ENCODE results near the gene RASEF.

Gene RASEF

DNA sequence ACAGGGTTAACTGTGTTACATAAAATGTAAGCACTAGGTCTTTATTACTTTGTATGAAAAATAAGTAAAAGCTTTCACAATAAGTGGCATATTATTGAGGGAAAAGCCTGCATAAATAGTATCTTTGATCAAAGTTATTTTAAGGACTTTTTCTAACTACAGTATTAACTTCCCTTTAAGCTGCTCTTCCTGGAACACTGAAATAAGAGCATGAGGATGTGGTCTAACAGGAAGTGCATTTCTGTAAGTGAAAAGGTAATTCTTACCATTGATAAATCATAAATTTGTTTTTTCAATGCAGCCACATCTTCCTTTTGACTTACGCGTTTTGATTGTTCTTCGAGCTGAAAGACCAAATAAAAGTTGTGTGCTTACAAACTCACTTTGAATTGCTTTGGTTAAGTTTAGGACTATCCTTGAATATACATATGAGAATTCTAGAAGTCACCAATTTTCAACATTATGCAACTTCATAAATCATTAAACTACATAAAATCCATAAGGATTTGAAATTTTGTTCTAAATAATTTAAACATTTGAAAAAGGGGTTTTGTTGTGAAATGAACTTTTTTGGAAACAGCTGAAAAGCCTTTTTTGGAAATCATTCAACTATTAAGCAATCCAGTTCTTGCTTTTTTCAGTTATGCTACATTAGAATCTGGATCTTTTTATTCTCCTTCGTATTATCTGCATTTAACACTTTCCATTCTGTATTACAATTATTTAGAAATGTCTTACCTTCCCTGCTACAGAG, 50.6 kb downstream of the RASEF start:
- DNase-seq = no peak

DNA sequence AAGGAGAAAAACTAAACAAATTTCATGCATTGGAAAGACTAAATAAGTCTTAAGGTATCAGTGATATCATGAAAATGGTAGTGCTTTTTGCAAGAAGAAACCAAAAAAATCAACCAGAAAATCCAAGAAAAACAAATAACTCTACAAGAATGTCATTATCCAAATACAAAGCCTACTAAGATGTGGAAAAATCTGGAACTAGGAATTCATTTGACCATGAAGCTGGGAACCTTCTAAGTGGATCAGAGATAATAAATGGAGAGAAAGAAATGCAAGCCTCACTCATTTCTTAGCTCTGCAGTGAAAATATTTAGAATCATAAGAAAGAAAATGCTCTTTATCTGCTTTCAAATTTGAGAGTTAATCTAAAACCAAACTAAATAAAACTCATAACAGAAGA, 51.3 kb downstream of the RASEF start:
- no peak for DNase-seq

DNA sequence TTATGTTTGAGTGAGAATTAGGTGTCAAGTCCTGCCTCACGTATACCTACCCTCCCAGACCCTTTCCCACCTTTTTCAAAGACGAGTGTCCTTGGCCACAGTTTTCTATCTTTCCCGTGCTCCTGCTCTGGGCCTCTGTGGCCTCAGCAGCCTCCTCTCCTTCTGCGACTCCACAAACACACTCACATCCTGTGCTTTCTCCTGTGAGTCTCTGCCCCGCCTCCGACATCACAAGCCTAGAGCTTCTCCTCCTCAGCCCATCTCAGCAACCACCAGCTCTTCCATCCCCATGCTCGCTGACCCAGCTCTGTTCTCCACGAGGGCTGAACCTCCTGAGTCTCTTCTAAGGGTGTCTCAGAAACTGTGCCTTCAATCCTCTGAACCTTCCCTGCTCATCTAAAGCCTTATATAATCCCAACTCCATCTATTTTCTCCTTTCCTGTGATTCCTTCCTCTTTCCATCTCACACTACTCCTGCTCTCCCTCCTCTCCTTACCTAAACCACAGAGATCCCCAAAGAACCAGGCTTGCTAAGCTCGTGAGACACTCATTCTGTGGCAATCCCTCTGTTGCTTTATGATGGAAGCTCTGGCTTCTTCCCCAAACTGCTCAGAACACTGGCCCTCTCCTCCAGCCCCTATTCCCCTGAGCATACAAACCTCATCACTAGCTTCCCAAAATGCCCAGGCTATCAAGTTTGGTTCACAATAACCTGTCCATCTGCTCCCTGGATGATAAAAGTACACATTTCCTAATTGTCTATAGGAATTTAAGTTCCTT, 55.2 kb downstream of the RASEF start:
- DNase-seq = no peak

DNA sequence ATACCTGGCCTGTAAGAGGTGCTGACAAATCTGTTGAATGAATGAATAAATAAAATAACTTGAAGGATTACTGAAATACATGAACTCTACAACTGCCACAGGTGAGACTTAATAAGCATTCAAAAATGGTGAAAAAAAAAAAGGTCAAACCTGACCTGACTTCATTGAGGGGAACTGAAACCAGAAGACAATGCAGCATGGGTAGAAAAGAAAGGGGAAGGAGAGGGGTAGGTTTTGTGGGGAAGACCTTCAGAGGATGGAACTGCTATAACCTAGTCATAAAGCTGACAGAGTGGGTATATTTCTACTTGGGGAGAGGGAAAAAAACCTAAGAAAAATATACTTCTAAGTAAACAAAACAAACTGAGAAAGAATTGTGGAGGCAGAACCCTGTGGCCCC, 56.6 kb downstream of the RASEF start:
- DNase-seq = no peak

DNA sequence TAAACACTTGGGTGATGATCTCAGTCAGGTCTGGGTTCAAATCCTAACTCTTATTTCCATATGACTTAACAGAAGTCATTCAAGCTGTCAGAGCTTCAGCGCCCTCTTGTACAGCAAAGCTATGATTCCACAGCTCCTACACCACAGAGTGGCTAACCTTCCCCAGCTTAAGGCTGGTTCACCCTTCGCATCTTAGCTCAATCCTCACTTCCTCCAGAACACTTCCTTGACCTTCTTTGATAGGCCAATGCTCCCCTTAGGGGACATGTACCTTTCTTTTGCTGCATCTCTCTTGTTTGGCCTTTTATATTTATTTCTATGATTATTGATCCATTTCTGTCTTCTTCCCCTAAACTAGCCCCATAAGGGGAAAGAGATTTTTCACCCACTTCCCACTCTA, 57.0 kb downstream of the RASEF start:
- DNase-seq = no peak

DNA sequence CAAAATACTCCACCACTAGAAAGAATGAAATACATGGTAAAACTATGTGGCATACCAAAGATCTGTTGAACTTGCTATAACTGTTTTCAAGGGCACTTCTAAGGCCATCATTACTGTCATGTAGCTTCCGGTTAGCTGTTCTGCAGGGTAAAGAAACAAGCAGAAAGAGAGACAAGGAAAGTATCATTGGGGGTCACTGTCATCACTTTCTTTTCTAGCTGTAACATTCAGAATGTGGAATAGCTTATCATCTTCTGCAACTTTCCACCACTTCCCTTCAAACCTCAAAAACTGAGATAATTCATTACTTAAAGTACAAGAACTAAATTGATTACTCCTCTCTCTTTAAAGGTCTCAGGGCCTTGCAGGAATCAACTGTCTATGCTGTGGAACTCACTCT, 57.6 kb downstream of the RASEF start:
- no peak for DNase-seq

DNA sequence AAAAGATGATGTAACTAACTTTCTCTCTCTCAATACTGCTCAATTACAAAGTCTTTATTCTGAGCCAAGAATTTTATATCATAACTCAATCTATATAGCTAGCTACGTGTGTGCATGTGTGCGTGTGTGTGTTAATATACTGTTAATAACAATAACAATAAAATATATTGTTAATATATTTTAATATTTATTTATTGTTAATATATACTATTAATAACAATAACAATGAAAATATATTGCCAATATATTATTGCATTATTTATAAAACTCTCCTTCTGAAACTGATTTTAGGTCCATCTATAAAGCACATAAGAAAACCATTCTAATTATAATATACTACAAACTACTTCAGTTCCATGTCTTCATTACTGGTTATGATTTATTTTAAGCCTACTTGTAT, 60.6 kb downstream of the RASEF start:
- DNase-seq = no peak

DNA sequence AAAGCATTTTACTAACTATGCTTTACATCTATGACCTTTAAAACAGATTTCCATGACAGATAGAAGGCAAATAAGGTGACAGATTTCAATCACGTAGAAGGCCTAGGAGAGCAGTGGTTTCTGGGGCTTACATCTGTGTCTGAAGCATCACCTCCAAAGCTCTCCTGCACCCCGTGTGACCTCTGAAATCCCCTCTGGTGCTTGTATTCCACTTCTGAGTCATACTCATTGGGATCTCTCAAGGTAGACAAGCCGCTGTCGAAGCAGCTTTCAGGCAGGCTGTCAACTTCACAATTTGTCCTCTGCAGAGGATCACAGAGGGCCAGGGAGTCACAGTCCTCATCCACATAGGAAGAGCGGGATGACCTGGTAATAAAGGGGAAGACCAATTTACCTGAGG, 62.2 kb downstream of the RASEF start:
- no peak for DNase-seq

DNA sequence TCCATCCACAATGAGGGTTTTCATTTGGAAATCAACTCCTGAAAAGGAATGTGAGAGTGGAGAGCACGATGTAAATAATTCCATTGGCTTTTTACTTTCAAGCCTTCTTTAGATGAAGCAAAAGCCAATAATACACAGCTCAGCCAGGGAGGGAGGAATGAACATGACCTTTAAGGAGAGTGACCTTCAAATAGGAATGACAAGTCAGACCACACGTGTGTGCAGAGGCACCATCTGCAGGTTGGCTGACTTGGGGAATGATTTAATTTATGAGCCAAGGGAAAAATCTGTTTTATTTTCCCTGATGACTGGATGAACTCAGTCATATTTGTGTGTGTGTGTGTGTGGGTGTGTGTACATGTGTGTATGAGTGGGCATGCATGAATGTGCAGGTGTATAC, 64.5 kb downstream of the RASEF start:
- no peak for DNase-seq

DNA sequence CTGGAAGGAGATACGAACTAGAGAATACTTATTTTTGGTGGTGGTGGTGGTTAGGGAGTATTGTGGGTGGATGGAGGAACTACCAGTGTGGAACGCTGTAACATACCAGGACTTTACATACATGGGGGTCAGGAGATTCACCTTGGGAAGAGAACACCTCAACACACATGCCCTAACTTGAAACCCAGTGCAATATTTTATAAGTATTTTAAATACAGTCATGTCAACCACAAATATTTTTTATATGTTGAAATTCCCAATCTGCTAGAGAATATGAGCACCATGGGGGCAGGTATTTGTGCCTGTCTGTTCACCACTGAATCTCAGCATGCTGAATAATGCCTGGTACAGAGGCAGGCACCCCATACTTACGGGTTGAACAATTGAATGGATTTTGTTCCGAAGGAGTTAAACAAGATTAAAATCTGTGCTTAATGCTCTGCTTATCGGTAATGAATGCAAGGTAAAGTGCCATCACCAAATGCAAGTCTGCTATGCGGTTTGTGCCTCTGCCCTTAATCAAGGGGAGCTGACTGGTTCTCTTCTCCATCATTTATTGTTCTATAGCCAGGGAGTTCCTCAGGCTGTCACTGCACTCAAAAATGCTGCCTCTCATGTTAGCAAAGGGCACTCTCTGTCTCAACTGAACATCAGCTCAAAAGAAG, 65.3 kb downstream of the RASEF start:
- no peak for DNase-seq

DNA sequence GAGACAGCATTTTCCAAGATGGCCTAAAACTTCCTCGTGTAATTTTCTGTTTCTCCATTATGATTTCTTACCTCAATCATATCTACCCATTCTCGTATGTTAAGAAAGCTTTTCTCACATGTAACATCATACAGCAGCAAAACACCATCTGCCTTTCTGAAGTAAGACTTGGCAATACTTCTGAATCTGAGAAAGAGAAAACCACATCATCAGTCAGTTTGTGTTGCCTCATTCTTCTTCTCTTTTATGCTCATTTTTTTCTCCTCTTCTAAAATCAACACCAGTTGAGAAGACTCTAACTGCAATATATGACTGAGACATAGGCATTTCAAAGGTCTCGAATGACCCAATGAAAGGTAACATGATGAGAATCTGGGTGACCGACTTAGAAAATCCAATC, 66.0 kb downstream of the RASEF start:
- DNase-seq = no peak

DNA sequence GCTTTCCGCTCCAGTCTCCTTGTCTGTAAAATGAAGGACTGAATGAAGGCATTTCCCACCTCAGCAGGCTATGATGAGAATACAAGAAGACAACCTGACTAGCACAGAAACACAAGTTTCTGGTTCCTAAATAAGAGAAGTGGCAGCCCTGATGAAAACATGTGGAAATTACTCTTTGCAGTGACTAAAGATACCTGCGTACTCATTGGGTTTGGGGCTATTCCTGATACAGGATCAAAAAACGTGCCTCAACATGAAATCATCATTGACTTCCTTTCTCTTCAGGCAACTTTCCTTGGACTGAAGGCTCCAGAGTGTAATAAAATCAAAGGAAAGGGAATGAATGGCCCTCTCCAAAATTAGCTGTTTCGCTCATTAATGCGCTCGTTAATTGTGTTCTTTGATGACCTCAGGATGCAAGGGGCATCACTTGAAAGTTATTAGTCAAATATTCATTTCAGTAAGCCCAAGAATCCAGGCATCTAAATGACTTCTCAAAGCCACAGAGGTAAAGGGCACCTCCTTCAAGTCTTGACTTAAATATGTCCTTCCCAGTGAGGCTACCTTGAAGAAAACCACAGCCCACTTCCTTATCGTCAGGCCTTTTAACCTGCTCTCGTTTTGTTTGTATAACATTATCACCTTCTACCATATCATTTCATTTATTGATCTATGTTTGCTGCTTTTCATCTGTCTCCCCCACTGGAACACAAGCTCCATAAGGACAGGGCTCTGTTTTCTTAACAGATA, 68.9 kb downstream of the RASEF start:
- no peak for DNase-seq

DNA sequence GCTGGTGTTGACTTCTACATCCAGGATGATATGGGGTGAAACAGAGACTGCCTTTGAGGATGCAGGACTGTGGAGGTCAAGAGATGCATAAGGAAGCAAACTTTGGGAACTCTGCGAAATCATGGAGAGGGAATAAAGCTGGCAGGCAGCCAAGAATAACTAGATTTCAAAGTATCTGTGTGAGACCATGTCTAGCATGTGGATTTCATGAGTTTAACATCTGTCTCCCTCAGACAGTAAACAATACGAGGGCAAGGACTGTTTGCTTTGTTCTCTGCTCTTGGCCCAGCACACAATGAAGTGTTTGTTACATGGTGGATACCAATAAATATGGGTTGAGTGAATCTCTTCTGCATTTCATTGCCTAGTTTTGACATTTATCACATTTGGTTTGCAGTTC, 71.3 kb downstream of the RASEF start:
- DNase-seq = no peak

DNA sequence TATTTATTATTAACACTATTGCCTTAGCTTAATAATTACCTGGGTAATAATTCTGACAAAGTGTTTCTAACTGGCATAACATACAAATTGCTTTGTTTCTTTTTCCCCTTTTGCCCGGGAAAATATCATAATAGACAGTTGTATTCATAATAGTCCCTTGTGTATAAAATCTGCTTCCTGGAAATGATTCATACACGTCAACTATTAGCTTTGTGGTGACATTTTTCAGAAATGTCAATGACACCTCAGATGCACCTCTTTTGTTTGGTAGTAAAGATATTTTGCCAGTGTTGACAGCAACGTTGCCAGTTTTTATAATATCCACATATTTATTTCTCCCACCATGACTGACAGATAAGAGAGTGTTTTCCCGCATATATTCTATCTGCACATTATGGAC, 73.0 kb downstream of the RASEF start:
- no peak for DNase-seq

DNA sequence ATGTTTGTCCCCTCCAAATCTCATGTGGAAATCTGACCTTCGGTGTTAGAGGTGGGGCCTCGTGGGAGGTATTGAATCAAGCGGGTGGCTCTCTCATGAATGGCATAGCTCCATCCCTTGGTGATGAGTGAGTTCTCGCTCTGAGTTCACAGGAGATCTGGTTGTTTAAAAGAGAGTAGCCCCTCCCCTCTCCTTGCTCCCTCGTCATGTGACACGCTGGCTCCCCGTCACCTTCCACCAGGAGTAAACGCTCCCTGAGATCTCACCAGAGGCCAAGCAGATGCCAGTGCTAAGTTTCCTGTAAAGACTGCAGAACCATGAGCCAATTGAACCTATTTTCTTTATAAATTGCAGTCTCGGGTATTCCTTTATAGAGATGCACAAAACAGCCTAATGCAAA, 74.5 kb downstream of the RASEF start:
- DNase-seq = no peak

DNA sequence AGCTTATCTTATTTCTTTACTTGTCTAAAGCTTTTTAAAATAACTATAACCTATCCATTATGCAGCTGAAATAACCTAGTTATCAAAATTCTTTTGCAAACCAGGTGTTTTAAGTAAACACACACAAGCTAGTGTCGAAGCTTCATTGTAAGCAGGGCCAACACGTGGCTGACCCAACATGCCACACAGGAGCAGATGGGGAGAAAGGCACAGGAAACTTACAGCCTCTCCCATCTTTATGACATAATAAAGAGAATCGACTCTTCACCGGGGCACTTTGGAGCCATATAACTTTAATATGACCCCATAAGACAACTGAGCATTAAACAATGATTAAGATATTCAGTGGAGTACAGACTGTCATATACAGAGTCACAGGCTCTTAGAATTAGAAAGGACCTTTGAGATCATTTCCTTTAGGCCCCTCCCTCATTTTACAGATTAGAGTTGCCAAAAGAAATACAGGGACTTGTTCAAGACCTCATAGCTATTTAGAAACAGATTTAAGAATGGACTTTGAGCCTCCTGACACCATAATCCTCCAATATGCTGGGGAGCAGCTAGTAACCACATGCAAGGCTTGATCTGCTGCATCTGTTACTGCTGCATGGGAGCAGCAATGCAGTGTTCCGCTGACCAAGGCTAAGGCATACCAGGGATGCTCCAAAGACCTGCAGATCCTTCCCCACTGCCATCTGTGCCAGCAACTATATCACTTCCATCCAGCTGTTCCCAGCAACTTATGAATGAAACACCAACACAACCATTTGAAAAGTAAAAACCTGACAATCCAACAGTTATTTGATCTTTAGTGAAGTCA, 75.4 kb downstream of the RASEF start:
- no peak for DNase-seq

DNA sequence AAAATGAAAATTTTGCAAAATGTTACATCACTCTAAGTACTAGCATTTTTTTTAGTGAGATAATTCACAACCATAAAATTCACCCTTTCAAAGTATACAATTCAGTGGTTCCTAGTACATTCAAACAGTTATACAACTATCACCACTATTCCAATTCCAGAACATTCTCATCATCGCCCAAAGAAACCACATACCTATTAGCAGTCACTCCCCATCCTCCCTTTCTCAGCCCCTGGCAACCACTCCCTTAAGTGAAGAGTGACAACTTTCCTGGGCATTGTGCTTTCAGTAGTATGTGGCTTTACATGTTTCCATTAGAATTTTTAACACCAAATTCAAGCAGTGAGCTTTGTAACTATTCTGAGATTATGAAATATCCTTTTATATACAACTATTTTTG, 81.4 kb downstream of the RASEF start:
- no peak for DNase-seq

DNA sequence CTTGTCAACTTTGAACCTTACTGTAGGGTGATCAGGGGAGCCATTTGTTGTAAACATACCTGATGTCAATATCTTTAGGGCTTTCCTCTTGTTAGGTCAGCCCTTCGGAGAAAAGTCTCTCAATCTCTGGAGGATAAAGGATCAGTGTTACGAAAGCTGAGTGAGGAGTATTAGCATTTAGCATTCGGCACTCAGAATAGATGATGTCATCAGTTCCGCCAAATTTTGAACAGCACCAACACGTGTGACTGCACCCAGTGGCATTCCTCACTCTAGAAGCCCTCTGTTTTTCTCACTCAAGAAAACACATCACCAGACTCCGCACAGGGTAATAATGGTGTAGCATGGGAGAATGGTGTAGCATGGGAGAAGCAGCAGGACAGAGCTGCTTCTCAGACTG, 87.8 kb downstream of the RASEF start:
- DNase-seq = no peak

DNA sequence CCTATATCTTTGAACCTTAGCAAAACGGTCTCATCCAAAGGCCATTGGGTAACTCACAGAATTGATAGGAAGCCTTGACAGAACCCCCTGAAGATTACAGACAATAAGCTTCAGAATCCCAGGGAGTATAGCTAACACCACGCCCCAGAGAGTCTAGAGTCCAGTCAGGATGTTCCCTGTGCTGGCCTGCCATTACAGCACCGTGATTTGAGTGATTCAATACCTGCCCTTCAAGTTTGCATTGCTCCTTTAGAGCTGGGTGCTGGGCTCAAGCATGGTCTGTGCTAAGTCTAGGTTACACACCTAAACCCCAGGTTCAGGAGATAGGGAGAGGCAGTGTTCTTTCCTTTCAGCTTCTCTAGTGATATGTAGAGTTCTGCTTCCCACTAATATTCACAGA, 90.5 kb downstream of the RASEF start:
- no peak for DNase-seq

DNA sequence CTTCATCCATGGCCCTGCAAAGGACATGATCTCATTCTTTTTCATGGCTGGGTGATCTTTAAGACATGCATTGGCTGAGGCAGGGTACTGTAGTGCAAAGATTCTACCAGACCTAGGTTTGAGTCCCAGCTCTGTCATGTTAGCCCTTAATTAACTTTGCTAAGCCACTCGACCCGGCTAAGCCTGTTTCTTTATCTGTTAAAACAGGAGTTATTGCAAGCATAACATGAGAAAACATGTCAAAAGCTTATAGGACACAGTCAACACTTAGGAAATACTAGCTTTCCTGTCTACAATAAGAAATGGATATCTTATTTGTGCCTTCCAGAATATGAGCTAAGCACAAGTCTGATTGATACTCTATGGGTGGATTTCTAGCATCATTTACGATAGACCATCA, 92.6 kb downstream of the RASEF start:
- DNase-seq = no peak

DNA sequence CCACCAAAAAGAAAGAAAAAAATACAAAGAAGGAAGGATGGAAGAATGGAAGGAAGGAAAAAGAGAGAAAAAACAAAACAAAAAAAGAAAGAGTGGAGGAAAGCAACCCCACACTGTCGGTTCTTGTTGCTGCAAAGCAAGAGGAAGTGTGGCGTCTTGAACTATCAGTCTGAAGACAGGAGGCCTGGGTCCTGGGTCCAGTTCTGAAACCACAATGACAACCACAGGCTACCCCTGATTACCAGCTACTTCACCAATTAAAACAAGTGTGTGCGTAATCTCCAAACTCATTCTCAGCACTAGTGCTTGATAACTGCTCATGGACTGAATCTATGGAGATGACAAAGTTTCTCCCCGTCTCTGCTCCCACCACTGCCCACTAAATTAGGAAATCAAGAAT, 93.7 kb downstream of the RASEF start:
- DNase-seq = no peak

DNA sequence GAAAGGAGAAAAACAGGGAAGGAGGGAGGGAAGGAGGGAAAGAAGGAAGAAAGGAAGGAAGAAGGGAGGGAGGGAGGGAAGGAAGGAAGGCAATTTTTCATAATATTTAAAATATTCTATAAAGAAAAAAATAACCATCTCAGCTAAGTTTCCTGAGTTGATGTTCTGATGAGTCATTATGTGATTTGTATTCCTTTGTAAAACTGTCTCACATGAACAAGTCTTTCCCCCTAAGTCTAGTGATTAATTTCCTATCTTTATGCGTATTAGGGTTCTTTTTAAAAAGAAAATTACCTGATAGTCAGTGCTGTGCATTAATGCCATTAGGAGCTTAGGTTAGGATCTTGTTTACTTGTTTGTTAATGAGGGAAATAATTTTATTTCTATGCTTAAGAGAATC, 94.1 kb downstream of the RASEF start:
- DNase-seq = no peak

DNA sequence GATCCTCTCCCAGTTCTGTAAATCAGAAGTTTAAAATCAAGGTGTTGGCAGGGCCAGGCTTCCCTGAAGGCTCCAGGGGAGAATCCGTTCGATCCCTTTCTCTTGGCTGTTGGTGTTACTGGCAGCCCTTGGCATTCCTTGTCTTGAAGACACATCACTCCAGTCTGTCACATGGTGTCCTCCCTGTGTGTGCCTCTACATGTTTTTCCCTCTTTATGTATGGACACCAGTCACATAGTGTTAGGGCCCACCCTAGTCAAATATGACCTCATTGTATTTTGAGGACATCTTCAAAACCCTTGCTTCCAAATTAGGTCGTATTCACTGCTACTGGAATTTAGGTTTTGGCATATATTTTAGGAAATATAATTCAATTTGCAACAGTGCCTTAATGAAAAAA, 94.6 kb downstream of the RASEF start:
- no peak for DNase-seq

All from stimulated activated CD4-positive, alpha-beta T cell treated with anti-CD3 and anti-CD28 coated beads, Interleukin-1b, Interleukin-23, amount 100 ng/mL, for 48 hours (primary cell).